Suppressor macrophage treated with lipopolysaccharide for 4 hours (primary cell): ENCODE measurements around the gene SLC16A12.
"Not testable (repeated sequence)": the region's sequence is repeated elsewhere in the genome, so short reads cannot be mapped to it uniquely, and the experiment has no call there.

ENCODE experiments used
- DNase-seq: peaks from one replicate; pipeline ENCODE4 v3.0.0-alpha.2; 2020

SLC16A12 gene

DNA sequence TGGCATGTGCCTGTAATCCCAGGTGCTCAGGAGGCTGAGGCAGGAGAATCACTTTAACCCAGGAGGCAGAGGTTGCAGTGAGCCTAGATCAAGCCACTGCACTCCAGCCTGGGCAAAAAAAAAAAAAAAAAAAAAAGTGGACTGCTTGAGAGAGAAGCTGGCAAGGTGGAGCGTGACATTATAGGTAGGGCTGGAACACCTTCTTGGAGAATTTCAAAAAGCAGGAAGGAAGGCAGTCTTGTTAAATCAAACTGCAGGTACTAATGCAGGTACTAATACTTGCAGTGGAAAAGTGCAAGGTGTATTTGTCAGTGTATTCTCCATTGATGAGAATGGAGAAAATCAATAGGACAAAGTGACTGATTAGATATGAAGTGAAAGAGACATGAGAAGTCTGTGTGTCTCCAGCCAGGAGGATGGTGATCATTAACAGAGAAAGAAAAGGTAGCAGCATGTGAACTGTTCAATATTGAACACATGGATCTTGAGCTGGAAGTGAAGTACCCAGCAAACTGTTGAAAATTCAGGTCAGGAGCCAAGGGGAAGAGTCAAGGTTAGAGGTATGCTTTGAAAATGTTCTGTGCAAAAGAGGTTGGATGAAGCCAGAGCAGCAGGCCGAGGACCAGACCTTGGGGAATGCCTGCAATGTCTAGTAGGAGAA, 12.6 kb upstream of the SLC16A12 start:
- DNase-seq, result no peak

DNA sequence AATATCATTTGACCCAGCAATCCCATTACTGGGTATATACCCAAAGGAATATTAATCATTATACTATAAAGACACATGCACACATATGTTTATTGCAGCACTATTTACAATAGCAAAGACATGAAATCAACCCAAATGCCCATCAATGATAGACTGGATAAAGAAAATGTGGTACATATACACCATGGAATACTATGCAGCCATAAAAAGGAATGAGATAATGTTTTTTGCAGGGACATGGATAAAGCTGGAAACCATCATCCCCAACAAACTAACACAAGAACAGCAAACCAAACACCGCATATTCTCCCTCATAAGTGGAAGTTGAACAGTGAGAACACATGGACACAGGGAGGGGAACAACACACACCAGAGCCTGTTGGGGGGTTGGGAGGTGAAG, 11.3 kb upstream of the SLC16A12 start:
- DNase-seq, result not testable (repeated sequence)

DNA sequence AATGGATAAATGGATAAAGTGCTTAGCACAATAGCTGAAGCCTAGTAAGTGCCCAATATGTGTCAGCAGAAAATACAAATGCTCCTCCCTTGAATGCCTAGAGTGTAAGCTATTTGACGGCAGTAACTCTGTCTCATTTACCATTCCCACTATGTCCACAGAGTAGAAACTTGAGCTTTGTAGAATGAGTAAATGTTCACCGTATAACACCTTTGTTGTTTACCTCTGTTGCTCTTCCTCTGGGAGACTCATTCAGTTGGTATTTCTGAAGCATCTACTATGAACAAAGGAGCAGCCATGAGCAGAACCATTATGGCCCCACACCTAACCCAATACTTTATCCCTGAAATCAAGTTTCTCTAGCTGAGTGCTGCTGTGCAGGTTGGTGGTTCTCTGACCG, 8.4 kb upstream of the SLC16A12 start:
- DNase-seq, result no peak

DNA sequence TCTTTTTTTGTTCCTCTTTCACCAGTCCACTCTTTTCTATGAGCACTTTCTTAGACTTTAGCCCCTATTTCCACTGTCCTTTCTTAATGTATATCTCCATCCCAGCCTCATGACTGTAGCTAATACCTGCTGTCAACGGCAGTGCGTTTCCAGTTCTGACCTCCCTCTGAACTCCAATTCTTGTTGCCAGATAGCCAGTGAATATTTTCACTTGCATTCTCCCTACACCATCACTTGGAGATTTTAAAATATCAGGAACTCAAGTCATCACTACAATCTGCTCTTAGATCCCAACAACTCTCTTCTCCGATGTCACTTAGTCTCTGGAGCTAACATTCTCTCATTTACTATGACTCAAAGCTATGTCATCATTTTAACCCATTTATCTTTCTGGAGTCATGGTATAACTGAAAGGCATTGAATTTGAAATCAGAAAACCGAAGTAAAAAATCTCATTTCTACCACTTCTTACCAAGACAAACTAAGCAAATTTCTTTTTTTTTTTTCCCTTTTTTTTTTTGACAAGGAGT, 5.1 kb upstream of the SLC16A12 start:
- DNase-seq, result no peak

DNA sequence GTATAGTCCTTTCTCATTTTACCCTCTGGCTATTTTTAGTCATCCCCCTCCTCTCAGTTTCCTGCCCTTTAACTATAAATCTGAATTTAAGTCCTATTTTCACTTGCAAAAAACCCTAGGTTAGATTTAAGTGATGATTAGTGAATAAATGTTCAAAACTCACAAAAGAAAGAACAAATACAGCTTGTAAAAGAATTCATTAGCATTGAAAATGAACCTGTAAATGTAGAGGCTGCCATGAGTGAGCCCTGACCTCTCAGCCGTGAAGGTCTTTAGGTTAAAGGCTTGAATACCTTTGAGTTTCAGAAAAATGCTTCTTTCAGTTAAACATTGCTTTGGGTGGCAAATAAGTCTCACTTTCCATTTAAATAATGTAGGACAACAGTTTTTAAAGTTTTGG, 2.0 kb upstream of the SLC16A12 start:
- no peak for DNase-seq

DNA sequence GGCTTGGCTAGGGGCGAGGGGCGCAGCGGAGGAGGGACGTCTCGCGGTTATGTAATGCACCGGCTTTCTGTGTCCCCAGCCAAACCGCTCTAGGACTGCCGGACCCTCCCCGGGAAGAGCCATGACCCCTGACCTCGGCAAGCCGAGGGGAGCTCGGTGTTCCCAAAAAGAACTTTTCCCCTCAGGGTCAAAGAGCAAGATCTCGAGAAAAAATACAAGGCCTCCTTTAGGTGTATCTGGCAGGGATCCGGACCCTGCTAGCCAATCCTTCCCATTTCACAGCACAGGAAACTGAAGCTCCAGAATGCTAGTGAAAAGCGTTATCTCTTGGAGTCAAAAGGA, 590 bp upstream of the SLC16A12 start:
- DNase-seq, result no peak

DNA sequence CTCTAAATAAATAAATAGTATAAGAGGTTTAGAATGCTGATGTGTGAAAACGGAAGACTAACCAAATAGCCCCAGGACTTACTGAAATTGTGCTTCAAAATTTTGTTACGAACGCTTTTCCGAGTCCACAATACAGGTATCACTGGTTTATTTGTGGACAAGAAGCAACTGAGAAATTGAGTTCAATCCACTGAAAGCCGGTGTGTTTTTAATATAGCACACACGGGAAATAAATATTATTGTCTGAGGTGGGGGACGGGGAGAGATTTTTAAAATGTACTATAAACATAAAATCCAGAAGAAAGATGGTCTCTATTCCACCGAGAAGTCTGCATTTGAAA, 598 bp downstream of the SLC16A12 start:
- DNase-seq, result no peak

DNA sequence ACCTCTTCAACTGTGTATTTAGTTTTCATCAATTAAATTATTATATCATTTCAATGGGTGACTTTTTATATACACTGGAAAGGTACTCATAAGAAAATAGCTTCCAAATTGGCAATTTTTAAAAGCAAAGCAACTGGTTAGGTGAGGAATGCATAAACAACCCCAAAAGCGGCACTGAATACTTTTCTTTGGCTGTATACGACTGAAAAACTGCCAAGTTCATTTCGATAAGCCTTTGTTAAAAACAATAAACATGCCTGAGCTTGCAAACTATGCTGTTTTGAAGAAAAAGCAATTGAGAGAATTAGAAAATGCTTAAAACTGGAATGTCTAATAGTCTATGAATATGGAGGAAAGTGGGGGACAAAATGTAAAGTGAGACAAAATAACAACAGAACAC, 2.9 kb downstream of the SLC16A12 start:
- no peak for DNase-seq

DNA sequence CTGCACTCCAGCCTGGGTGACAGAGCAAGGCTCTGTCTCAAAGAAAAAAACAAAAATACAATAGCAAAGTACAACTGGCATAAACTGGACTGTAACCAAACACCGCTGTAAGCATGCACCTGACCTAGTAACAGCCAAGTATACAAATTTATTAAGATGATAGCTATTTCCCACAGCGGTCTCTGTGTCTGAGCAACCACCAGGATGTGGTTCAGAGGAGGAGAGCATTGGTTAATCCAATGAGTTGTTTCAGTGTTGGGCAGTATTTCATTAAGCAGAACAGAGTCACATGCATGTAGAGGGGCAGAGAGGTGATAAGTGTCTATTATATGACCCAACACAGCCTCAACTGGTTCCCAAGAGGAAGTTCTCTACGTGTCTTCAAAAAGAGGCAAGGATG, 4.0 kb downstream of the SLC16A12 start:
- no peak for DNase-seq

DNA sequence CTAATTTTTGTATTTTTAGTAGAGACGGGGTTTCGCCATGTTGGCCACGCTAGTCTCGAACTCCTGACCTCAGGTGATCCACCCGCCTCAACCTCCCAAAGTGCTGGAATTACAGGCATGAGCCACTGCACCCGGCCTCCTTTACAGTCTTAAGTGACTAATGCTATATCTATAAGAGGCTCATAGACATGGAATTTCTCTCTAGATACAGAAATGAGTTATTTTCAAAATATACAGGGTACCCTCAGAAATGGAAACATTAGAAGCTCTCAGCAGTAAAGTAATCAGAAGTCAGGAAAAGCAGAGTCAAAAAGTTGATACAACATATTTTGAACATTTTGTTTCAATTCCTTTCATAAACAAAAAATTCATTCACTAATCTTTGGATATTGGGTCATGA, 5.7 kb downstream of the SLC16A12 start:
- DNase-seq, result not testable (repeated sequence)

DNA sequence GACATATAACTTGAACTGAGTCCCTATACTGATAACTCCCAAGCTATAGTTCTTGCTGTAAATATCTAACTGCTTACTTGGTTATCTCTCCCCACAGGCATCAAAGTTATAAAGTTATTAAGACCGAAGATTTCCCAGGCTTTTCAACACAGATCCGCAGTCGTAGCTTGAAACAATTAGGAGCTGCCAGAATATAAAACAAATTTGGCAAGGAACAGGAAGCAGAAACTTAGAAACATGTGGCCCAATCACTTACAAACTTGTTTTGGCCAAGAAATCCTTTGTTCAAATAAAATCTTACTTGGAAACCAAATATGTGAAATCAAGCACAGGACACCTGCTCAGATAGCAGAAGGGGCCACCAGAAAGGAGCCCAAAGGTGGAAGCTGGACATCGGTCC, 9.0 kb downstream of the SLC16A12 start:
- DNase-seq, result no peak

DNA sequence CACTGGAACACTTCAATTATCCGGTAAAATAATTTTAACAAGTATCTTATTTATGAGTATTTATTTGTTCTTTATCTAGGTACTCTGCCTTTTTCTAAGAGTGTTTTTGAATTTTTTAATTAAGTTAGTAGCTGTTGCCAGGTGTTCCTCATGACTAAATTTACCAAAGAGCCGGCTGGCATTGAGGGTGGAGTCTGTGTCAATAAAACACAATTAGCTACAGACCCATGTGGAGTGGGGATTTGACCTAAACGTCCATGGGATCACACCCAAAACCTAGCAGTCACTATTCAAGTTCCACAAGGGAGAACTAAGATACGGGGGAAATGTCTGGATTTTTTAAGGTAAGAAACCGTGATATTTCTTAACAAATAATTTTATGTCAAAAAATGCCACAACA, 9.8 kb downstream of the SLC16A12 start:
- DNase-seq, result no peak

DNA sequence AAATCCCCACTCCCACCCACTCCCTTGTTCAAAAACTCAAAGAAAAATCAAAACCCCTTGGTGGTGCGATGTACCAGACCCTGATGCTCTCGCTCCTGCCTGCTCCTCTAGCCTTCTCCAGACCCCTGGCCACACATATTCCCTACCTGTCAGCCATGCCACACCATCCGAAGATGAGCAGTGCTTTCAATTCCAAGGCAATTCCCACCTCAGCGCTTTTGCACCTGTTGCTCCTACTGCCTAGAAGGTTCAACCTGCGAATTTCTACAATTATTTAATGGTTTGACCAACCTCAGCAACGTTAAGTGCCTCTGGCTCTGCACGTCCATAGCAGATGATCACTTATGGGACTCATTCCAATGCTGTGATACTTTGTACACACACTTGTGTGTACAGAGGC, 11.1 kb downstream of the SLC16A12 start:
- no peak for DNase-seq

DNA sequence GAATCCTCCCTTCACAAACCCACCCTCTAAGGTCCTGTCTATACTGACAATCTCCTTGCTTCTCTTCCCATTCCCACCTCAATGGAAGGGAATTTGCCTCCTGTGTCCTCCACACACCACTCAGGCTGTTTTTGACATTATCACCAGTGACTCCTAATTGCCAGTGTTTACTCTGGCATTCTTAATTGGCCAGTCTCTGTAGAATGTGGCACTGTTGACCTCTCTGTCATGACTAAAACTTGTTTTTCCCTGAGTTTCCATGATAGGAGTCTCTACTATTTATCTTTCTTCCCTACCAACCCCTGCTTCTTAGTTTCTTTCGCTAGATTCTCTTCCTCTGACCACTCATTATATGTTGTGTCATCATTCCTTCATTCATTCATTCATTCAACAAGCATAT, 12.1 kb downstream of the SLC16A12 start:
- no peak for DNase-seq

DNA sequence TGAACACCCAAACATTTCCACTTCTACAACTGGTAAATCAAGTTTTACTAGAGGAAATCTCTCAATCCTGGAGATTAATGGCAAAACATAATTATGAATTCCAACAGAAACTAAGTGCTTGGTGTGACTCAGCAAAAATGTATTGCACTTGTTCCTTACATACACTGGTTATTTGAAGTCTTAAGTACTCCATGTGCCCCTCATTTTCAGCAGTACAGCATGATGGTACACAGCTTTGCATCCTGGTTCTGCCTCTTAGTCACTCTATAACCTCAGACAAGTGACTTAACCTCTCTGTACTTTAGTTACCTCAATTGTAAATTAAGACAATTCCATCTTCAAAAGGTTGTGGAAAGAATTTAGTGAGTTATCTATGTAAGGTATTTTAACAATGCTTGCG, 12.9 kb downstream of the SLC16A12 start:
- DNase-seq, result no peak

DNA sequence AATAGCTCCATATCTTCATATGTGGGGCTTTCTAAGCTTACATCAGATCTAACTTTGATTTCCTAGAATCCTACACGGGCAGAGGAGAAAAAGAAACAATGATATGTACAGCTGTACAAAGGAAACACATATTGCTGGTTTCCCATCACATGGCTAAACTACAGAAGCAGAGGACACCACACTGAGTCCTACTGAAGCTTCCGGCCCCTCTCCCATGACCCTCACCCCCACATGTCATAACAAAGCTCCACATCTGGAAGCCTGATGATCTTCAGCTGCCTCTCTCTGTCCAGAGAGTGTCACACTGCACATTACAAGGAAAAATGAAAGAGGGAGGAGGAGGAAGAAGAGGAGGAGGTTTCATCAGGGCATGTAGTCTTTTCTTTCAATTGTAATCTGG, 14.0 kb downstream of the SLC16A12 start:
- DNase-seq, result no peak

DNA sequence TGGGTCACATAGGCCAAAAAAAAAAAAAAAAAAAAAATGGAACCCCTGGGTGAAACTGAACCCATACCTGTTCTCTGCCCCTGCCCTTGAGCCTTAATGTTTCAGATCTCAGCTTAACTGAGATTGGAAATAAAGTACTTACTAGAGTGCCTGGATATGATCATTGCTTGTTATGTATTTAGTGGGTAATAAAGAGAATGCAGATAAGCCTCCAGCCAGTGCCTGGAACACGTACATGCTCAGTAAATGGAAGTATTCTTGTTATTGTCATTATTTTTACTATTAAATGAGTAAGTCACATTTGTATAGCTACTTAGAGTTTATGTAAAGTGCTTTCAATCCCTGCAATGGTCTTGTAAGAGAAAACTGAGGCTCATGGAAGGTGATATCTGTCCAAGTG, 14.7 kb downstream of the SLC16A12 start:
- no peak for DNase-seq

DNA sequence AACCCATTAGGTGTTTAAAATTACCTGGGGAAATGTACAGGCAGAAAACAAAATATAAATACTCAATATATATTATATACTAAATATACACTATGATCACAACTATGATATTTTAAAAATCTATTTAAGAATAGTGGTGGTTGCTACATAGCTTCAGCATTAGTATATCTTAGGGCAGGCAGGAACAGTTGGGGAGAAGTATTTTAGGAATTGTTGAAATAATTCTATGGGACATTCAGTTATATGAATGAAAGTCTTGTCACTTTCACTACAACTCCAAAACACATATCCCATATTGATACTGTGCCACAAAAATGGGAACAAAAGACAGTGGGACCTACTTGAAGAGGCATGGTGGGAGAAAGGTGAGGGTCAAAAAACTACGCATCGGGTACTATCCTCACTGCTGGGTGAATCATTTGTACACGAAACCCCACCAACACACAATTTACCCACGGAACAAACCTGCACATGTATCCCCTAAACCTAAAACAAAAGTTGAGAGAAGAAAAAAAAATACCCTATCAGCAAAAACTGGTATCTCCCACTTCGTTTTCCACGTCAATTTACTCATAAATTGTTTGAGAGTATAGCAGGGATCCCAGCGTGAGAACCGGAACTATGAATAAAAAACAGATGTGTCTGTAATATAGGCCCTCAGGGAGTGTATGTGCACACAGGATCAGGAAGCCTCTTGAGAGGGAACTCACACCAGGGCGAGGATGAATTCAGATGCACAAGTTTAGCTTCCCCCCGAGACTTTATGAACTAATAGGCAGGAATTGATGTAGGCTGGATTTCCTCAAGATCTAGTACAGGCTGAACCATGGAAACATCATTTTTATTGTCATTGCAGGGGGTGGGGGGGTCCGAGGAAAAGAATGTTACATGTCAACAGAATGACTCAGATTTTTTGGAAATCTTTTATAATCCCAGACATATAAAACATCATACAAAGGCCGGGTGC, 16.2 kb downstream of the SLC16A12 start:
- no peak for DNase-seq

DNA sequence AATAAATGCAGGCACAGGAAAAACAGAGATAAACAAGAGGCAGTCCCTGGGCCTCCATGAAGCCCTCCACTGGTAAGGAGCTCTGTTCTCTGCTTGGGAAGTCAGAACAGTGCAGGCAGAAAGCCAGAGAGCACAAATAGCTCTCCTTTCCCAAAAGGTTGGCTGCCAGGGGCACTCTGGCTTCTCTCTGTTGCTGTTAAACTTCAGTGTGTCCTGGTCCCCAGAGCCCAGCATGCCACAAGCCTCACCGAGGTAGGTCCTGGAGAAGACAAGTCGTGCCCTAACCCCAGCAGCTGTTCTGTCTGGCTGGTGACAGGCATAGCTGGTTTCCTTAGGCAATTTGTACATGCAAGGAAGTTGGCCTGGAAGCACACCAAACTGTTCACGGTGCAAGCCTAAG, 17.3 kb downstream of the SLC16A12 start:
- no peak for DNase-seq

DNA sequence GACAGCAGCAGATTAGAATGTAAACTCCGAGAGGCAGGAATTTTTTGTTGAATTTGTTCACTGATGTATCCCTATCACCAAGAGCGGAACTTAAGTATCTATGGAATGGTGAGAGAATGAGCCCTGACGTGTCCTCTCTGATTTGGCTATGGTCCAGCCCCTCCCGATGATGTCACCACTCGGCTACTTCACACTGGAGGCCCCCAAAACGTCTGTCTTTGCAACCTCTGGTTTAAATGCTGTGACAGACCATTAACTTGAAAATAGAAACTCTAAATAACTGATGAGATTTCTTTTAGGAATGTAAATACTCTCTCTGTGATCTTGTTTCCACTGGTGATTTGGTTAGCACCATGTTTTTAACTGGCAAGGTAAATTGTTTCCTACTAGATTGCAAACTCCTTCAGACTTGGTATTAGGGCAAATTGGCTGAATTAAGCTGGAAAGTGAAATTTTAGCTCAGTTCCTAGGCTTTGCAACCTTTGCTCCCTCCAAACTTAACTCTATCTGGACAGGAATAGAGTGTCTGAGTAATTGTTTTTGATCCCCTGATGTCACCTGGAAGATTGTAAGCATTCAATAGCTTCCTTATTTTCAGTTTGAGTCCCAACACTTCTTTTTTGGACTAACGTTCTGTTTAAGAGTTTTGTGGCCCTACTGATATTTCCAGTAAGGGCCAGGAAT, 19.1 kb downstream of the SLC16A12 start:
- no peak for DNase-seq

DNA sequence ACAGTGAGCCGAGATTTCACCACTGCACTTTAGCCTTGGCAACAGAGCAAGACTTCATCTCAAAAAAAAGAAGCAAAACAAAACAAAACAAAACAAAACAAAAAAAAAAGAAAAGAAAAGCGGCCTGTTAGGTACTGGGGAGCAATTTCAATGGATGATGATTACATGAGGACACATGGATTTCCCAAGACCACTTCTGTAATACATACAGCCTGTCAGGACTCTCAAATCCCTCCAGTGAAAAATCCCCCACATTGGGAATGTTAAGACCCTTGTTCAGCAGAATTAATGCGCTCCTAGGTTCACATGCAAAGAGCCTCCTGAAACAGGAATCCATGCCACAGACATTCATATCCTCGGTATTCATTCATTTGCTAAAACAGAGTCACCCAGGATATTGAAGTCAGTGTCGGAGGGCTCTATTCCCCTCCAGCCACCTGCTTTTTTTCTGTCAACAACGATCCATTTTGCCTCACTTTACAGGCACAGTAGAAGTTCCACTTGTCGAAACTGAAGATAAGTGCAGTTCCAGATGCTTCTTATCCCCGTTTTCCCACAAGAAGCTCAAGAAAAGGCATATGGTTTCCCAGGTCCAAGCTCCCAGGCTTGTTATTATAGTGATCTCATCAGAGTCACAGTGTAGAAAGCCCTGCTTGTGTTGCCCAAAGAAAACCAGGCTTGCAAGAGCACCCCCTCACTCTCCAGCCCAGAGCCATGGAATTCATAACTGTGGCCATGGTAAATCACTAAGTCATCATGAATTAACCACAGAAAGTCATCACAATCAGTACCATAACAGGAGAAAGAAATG, 20.2 kb downstream of the SLC16A12 start:
- no peak for DNase-seq

DNA sequence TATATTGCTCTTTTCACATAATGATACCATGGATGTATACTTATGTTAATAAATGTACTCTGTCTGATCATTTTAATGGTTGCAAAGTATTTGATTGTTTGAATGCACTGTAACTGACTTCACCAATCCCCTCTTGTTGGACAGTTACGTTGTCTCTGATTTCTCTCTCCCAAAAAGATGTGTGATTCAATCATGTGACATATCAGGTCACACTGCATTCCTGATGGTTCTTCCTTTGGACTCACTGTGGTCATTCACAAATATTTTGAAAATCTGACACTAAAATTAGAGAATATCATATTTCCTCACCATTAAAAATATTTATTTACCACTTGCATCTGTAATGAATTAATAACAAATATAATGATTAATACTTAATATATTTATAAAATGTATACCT, 22.2 kb downstream of the SLC16A12 start:
- no peak for DNase-seq
